Liver (tissue), 9 donors: ENCODE measurements around the gene TRIO. TPM values are rescaled to one million over a fixed set of nuclear protein-coding genes. Genes with fewer than 3 reads are reported as not detected.

Experiments
- DNase-seq: peaks from one replicate; pipeline ENCODE4 v3.0.0-alpha.2; 2017; ENCODE audit warnings: low spot score
- H3K27ac ChIP-seq, 2 donors: one replicate each; pipeline ENCODE4 v1.7.0; 2013; ENCODE audit warnings: inconsistent platforms in 2 of 2, low read length in 2 of 2, control low read depth in 1 of 2, low read depth in 1 of 2, mild to moderate bottlenecking in 1 of 2
- H3K27me3 ChIP-seq, 4 donors: one replicate each; pipeline versions ENCODE4 v1.6.1 to v1.7.0; 2013; ENCODE audit warnings: low read length in 3 of 4, inconsistent platforms in 1 of 4, mild to moderate bottlenecking in 1 of 4, moderate library complexity in 1 of 4; ENCODE audit not compliant: control insufficient read depth in 4 of 4, insufficient read depth in 4 of 4
- H3K36me3 ChIP-seq, 4 donors: one replicate each; pipeline versions ENCODE4 v1.6.1 to v1.7.0; 2013; ENCODE audit warnings: low read length in 3 of 4, mild to moderate bottlenecking in 3 of 4, low read depth in 1 of 4, moderate library complexity in 1 of 4; ENCODE audit not compliant: control insufficient read depth in 4 of 4, insufficient read depth in 3 of 4
- H3K4me1 ChIP-seq, 4 donors: one replicate each; pipeline versions ENCODE4 v1.6.1 to v1.7.0; 2013; ENCODE audit warnings: low read length in 3 of 4, mild to moderate bottlenecking in 3 of 4, moderate library complexity in 1 of 4; ENCODE audit not compliant: control insufficient read depth in 4 of 4, insufficient read depth in 4 of 4
- H3K4me3 ChIP-seq, 3 donors: one replicate each; pipeline versions ENCODE4 v1.6.1 to v1.7.0; 2013; ENCODE audit warnings: low read length in 3 of 3, control low read depth in 1 of 3, low read depth in 1 of 3, mild to moderate bottlenecking in 1 of 3
- H3K9ac ChIP-seq, 2 donors: one replicate each; pipeline ENCODE4 v1.7.0; 2013; ENCODE audit warnings: low read length in 2 of 2, mild to moderate bottlenecking in 2 of 2, moderate library complexity in 2 of 2, control low read depth in 1 of 2, low read depth in 1 of 2
- H3K9me3 ChIP-seq, 4 donors: one replicate each; pipeline versions ENCODE4 v1.6.1 to v1.7.0; 2013; ENCODE audit warnings: low read length in 3 of 4; ENCODE audit not compliant: control insufficient read depth in 4 of 4
- ATF3 ChIP-seq: IDR thresholded peaks from 2 replicates; pipeline ENCODE4 v1.6.1; 2016; ENCODE audit warnings: antibody characterized with exemption
- CTCF ChIP-seq: fragments of 150-350 bp; IDR thresholded peaks from 2 replicates; pipeline ENCODE4 v1.5.1; 2017; ENCODE audit warnings: improper control_type of control experiment, low read depth, low read length; ENCODE audit not compliant: missing input control
- EGR1 ChIP-seq, 2 donors: IDR thresholded peaks; 2 replicates each; pipeline ENCODE4 v1.6.1; 2016 to 2018; ENCODE audit warnings: antibody characterized with exemption in 2 of 2, low read depth in 2 of 2
- FOXA1 ChIP-seq: IDR thresholded peaks from 2 replicates; pipeline ENCODE4 v1.6.1; 2016; ENCODE audit warnings: antibody characterized with exemption
- FOXA2 ChIP-seq: IDR thresholded peaks from 2 replicates; pipeline ENCODE4 v1.6.1; 2016; ENCODE audit warnings: antibody characterized with exemption
- GABPA ChIP-seq, 2 donors: IDR thresholded peaks in 1 of 2; conservative IDR thresholded peaks in 1 of 2; 2 replicates each; pipeline ENCODE4 v1.6.1; 2016; ENCODE audit warnings: antibody characterized with exemption in 2 of 2, mild to moderate bottlenecking in 1 of 2, moderate library complexity in 1 of 2
- HNF4A ChIP-seq, 2 donors: conservative IDR thresholded peaks; 2 replicates each; pipeline ENCODE4 v1.6.1; 2016; ENCODE audit warnings: antibody characterized with exemption in 2 of 2, mild to moderate bottlenecking in 2 of 2
- HNF4G ChIP-seq: IDR thresholded peaks from 2 replicates; pipeline ENCODE4 v1.6.1; 2016; ENCODE audit warnings: antibody characterized with exemption
- JUND ChIP-seq, 2 donors: IDR thresholded peaks; 2 replicates each; pipeline ENCODE4 v1.6.1; 2016; ENCODE audit warnings: antibody characterized with exemption in 2 of 2
- NR2F2 ChIP-seq: IDR thresholded peaks from 2 replicates; pipeline ENCODE4 v1.6.1; 2016; ENCODE audit warnings: antibody characterized with exemption
- RAD21 ChIP-seq, 2 donors: IDR thresholded peaks; 2 replicates each; pipeline ENCODE4 v1.6.1; 2016; ENCODE audit warnings: antibody characterized with exemption in 2 of 2, mild to moderate bottlenecking in 2 of 2
- REST ChIP-seq: IDR thresholded peaks from 2 replicates; pipeline ENCODE4 v1.6.1; 2016; ENCODE audit warnings: antibody characterized with exemption, mild to moderate bottlenecking
- RXRA ChIP-seq, 2 donors: IDR thresholded peaks; 2 replicates each; pipeline ENCODE4 v1.6.1; 2017 to 2018; ENCODE audit warnings: antibody characterized with exemption in 2 of 2, mild to moderate bottlenecking in 1 of 2
- SP1 ChIP-seq: IDR thresholded peaks from 2 replicates; pipeline ENCODE4 v1.6.1; 2018; ENCODE audit warnings: antibody characterized with exemption, mild to moderate bottlenecking
- TAF1 ChIP-seq: conservative IDR thresholded peaks from 2 replicates; pipeline ENCODE4 v1.6.1; 2016; ENCODE audit warnings: antibody characterized with exemption, mild to moderate bottlenecking
- YY1 ChIP-seq: IDR thresholded peaks from 2 replicates; pipeline ENCODE4 v1.6.1; 2016; ENCODE audit warnings: antibody characterized with exemption, mild to moderate bottlenecking
- WGBS: extraction: QIAGEN DNeasy Blood & Tissue Kit; methylation state at CpG from one replicate; pipeline ENCODE4 v1.1.7; 2013; 5-methylcytosine and 5-hydroxymethylcytosine counted together
- polyA plus RNA-seq, 2 donors: library from polyadenylated mRNA; stranded (reverse) in 1 of 2; unstranded in 1 of 2; fragments of 200-250 nt in 1 of 2; fragments of >200 nt in 1 of 2; fragmentation: Nextera tagmentation in 1 of 2; extraction: Ambion mirVana in 1 of 2; gene quantifications; one replicate each; pipeline versions ENCODE4 v1.2.1 to v1.2.3, GENCODE V29; 2013 to 2015
- total RNA-seq, 2 donors: library from RNA; depleted of rRNA; stranded (reverse); fragments of >200 nt; gene quantifications; one replicate each; pipeline ENCODE4 v1.2.3, GENCODE V29; 2014
- TF ChIP-seq, protein P1 (sequence below): IDR thresholded peaks from 2 replicates; pipeline ENCODE4 v1.6.1; 2016; ENCODE audit warnings: antibody characterized with exemption
- TF ChIP-seq, protein P2 (sequence below): IDR thresholded peaks from 2 replicates; pipeline ENCODE4 v1.6.1; 2016; ENCODE audit warnings: antibody characterized with exemption
- donor health status: healthy.
- donor health status: healthy.
- donor health status: healthy.
- donor health status: healthy.
- donor health status: healthy.

Gene TRIO
- total and polyA plus RNA-seq, 4 donors, result 8.5 to 86.2 (median 16.0) TPM

GRCh38 chr5:14121552-14121951 is 21.6 kb upstream of the TRIO start:
- Histone ChIP-seq H3K4me1 (no peaks in the 10 kb centered on the region), H3K36me3 (no peaks in the 10 kb centered on the region), H3K27me3 (no peaks in the 10 kb centered on the region), H3K9ac (no peak overlapping the region), H3K4me3 (no peak overlapping the region), H3K9me3 (no peaks in the 10 kb centered on the region), H3K27ac (no peak overlapping the region)
- TF ChIP-seq FOXA1 (no peak), YY1 (no peak), GABPA (IDR thresholded peaks at IDR 0.05 in 1 of 2, conservative IDR thresholded peaks at IDR 0.05 in 1 of 2) (no peak), TAF1 (no peak), FOXA2 (no peak), SP1 (no peak), EGR1 (IDR thresholded peaks at IDR 0.05; ENCODE audit: low read depth in 2 of 2) (no peak)
- TF ChIP-seq, protein P1, sequence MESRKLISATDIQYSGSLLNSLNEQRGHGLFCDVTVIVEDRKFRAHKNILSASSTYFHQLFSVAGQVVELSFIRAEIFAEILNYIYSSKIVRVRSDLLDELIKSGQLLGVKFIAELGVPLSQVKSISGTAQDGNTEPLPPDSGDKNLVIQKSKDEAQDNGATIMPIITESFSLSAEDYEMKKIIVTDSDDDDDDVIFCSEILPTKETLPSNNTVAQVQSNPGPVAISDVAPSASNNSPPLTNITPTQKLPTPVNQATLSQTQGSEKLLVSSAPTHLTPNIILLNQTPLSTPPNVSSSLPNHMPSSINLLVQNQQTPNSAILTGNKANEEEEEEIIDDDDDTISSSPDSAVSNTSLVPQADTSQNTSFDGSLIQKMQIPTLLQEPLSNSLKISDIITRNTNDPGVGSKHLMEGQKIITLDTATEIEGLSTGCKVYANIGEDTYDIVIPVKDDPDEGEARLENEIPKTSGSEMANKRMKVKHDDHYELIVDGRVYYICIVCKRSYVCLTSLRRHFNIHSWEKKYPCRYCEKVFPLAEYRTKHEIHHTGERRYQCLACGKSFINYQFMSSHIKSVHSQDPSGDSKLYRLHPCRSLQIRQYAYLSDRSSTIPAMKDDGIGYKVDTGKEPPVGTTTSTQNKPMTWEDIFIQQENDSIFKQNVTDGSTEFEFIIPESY, result no peak
- 88% methylated on average over 1 of the region's 1 CpG for WGBS
- no peak for DNase-seq

- no peaks in the 10 kb centered on the region for H3K9me3 ChIP-seq
- H3K27ac ChIP-seq, result no peak overlapping the region
- H3K4me1 ChIP-seq, result no peaks in the 10 kb centered on the region
- H3K36me3 ChIP-seq, result no peaks in the 10 kb centered on the region
- no peak overlapping the region for H3K9ac ChIP-seq
- no peak for DNase-seq
- H3K4me3 ChIP-seq, result no peak overlapping the region
- 96% methylated on average over 4 of the region's 4 CpGs for WGBS
- no peaks in the 10 kb centered on the region for H3K27me3 ChIP-seq
- TF ChIP-seq CTCF (no peak), EGR1 (IDR thresholded peaks at IDR 0.05; ENCODE audit: low read depth in 2 of 2) (no peak), ATF3 (no peak), NR2F2 (no peak), SP1 (no peak), REST (no peak), RAD21 (IDR thresholded peaks at IDR 0.05) (no peak), TAF1 (no peak), RXRA (IDR thresholded peaks at IDR 0.05) (no peak), JUND (IDR thresholded peaks at IDR 0.05) (no peak), FOXA2 (no peak), YY1 (no peak), HNF4G (no peak), FOXA1 (no peak), HNF4A (conservative IDR thresholded peaks at IDR 0.05) (no peak)
- TF ChIP-seq, protein P2, sequence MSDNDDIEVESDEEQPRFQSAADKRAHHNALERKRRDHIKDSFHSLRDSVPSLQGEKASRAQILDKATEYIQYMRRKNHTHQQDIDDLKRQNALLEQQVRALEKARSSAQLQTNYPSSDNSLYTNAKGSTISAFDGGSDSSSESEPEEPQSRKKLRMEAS, result no peak
- TF ChIP-seq, protein P1, result no peak
Observed at GRCh38 chr5:14122089-14122488, 21.1 kb upstream of the TRIO start.
